OCI-LY1 (cell line): ENCODE data around the gene PI4KA.

Source experiments
- H2AFZ ChIP-seq: fragments of 200-600 bp; sonication (generic), shearing (Covaris generic); 2 replicates; pipeline ENCODE4 v1.6.0; 2014; ENCODE audit warnings: antibody characterized with exemption, mild to moderate bottlenecking, low read length
- H3F3A ChIP-seq: fragments of 200-600 bp; sonication (generic), shearing (Covaris generic); 2 replicates; pipeline ENCODE4 v1.6.0; 2014; ENCODE audit warnings: mild to moderate bottlenecking, antibody characterized with exemption, low read length, moderate library complexity; ENCODE audit not compliant: insufficient read depth
- H3K27ac ChIP-seq: fragments of 200-600 bp; sonication (generic); 2 replicates; pipeline ENCODE4 v1.5.1; 2014; ENCODE audit warnings: low read length, mixed run types, mild to moderate bottlenecking, low read depth; ENCODE audit not compliant: poor library complexity, severe bottlenecking
- H3K27me3 ChIP-seq: fragments of 200-600 bp; sonication (generic); 2 replicates; pipeline ENCODE4 v1.6.0; 2014; ENCODE audit warnings: antibody characterized with exemption, mild to moderate bottlenecking, low read length, moderate library complexity; ENCODE audit not compliant: insufficient read depth
- H3K36me3 ChIP-seq: fragments of 200-600 bp; sonication (generic); 2 replicates; pipeline ENCODE4 v1.6.1; 2014; ENCODE audit warnings: mild to moderate bottlenecking, antibody characterized with exemption, low read length, moderate library complexity, mixed read lengths; ENCODE audit not compliant: insufficient read depth
- H3K4me1 ChIP-seq: fragments of 200-600 bp; sonication (generic); 2 replicates; pipeline ENCODE4 v1.5.1; 2014; ENCODE audit warnings: mild to moderate bottlenecking, low read length, moderate library complexity; ENCODE audit not compliant: insufficient read depth, severe bottlenecking
- H3K4me2 ChIP-seq: fragments of 200-600 bp; sonication (generic), shearing (Covaris generic); 2 replicates; pipeline ENCODE4 v1.6.1; 2014; ENCODE audit warnings: low read length
- H3K4me3 ChIP-seq: fragments of 200-600 bp; sonication (generic); 2 replicates; pipeline ENCODE4 v1.5.1; 2014; ENCODE audit warnings: low read length, low read depth, mild to moderate bottlenecking, mixed read lengths; ENCODE audit not compliant: poor library complexity, severe bottlenecking
- H3K79me2 ChIP-seq: fragments of 200-600 bp; shearing (Covaris generic); 2 replicates; pipeline ENCODE4 v1.6.1; 2016; ENCODE audit warnings: mixed run types, low read length, mixed read lengths; ENCODE audit not compliant: insufficient read depth
- H3K9ac ChIP-seq: fragments of 200-600 bp; sonication (generic), shearing (Covaris generic); 2 replicates; pipeline ENCODE4 v1.6.1; 2014; ENCODE audit warnings: mild to moderate bottlenecking, low read length, mixed read lengths
- H3K9me2 ChIP-seq: fragments of 200-600 bp; sonication (generic), shearing (Covaris generic); 2 replicates; pipeline ENCODE4 v1.6.1; 2014; ENCODE audit warnings: low read depth, mild to moderate bottlenecking, low read length, mixed read lengths
- H3K9me3 ChIP-seq: fragments of 200-600 bp; shearing (Covaris generic); 2 replicates; pipeline ENCODE4 v1.6.1; 2014; ENCODE audit warnings: low read length, mixed read lengths
- H4K20me1 ChIP-seq: fragments of 200-600 bp; sonication (generic), shearing (Covaris generic); 2 replicates; pipeline ENCODE4 v1.6.0; 2016; ENCODE audit warnings: mild to moderate bottlenecking, low read length; ENCODE audit not compliant: insufficient read depth
- CTCF ChIP-seq: fragments of 200-600 bp; sonication (generic), shearing (Covaris generic); IDR thresholded peaks from 2 replicates; pipeline ENCODE4 v1.5.1; 2017; ENCODE audit warnings: mild to moderate bottlenecking, antibody characterized with exemption, low read length, moderate library complexity, mixed read lengths
- EZH2 ChIP-seq: fragments of 200-600 bp; sonication (generic), shearing (Covaris generic); IDR thresholded peaks from 2 replicates; pipeline ENCODE4 v1.8.0; 2017; ENCODE audit warnings: borderline replicate concordance, mixed run types, mild to moderate bottlenecking, antibody characterized with exemption, low read length, moderate library complexity, mixed read lengths

PI4KA gene

DNA sequence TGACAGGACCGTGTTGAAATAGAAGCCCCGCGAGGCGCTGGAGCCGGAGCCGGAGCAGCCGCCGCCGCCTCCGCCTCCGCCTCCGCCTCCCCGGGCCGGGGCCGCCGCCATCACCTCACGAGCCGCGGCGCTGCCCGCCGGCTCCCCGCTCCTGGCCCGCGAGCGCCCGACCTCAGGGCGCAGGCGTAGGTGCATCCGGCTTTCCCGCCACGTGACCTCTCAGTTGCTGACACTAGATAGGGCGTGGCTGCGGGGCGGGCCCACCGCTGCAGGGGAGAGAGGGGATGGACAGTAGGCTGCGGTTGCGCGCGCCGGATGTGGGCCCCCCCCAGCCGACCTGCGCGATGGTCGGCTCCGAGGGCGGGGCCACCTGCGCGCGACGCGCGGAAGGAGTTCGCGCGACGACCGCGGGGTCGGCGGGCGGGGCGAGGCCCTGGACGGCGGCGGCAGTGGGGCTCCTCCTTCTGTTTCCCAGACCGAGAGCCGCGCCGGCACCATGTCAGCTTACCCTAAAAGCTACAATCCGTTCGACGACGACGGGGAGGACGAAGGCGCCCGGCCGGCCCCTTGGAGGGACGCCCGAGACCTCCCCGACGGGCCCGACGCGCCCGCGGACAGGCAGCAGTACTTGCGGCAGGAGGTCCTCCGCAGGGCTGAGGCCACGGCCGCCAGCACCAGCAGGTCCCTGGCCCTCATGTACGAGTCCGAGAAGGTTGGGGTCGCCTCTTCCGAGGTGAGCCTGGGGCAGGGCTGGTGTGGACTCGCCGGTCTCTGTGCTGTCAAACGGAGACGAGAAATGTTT is at the start of gene PI4KA, which contains the start of gene SNAP29:
PI4KA (minus strand) TSS at position 197 of the 802 bp plus-strand sequence; CDS start at position 111, 86 bp downstream.
SNAP29 (plus strand) TSS at position 393 of the 802 bp plus-strand sequence; CDS start at position 497, 104 bp downstream.
- H3K4me3 ChIP-seq, result peak within 1 kb of the TSS; percentile 93
- TF ChIP-seq EZH2, result no peak
- TF ChIP-seq CTCF, result no peak

GRCh38 chr22:20906387-20906767 is 47.8 kb upstream of the PI4KA start:
- H3K79me2 ChIP-seq, result no peaks in the 10 kb centered on the region

More for the DNA sequence above, at the start of gene PI4KA, which contains the start of gene SNAP29:
- Histone ChIP-seq H3K4me1 (peaks cover 30% of the 10 kb centered on the region), H3K79me2 (peaks cover 45% of the 10 kb centered on the region), H3K4me2 (peak within 1 kb of the TSS; percentile 98), H2AFZ (no peak within 1 kb of the TSS), H3F3A (no peaks in the 10 kb centered on the region), H3K9me2 (no peaks in the 10 kb centered on the region), H3K27ac (peak within 1 kb of the TSS; percentile 9), H3K9me3 (no peaks in the 10 kb centered on the region), H3K36me3 (peaks cover 13% of the 10 kb centered on the region), H4K20me1 (no peaks in the 10 kb centered on the region), H3K27me3 (no peaks in the 10 kb centered on the region), H3K9ac (peak within 1 kb of the TSS; percentile 93)

More at GRCh38 chr22:20906387-20906767, 47.8 kb upstream of the PI4KA start:
- no peak overlapping the region for H3K4me3 ChIP-seq
- H3K9ac ChIP-seq, result no peak overlapping the region
- H3K36me3 ChIP-seq, result no peaks in the 10 kb centered on the region
- no peaks in the 10 kb centered on the region for H3K9me2 ChIP-seq
- no peaks in the 10 kb centered on the region for H3K4me1 ChIP-seq
- H3K27me3 ChIP-seq, result no peaks in the 10 kb centered on the region
- no peaks in the 10 kb centered on the region for H4K20me1 ChIP-seq
- H3F3A ChIP-seq, result no peaks in the 10 kb centered on the region
- no peak overlapping the region for H3K4me2 ChIP-seq
- H3K27ac ChIP-seq, result no peak overlapping the region
- H2AFZ ChIP-seq, result no peak overlapping the region
- no peaks in the 10 kb centered on the region for H3K9me3 ChIP-seq
- TF ChIP-seq CTCF, result no peak
- no peak for TF ChIP-seq EZH2
